ENCODE results near the gene EPN2. TPM values are rescaled to one million over a fixed set of nuclear protein-coding genes. Genes with fewer than 3 reads are reported as not detected.

EPN2 gene
- polyA plus RNA-seq, 6 donors from 2014 or later = 9.8 to 35.0 (median 28.9) TPM

- DNase-seq (no peak), ATAC-seq (ENCODE audit: low read depth in 2 of 2) (no peak)
- Mint-ChIP-seq H3K9me3 (no peaks in the 10 kb centered on the region), H3K4me3 (peak overlapping the region in 7 of 8 donors; percentile 42 to 84 (median 76)), H3K27me3 (no peaks in the 10 kb centered on the region), H3K4me1 (peaks cover 35 to 45% (median 45%) of the 10 kb centered on the region in 3 donors), H3K36me3 (no peaks in the 10 kb centered on the region), H3K27ac (peak overlapping the region in 4 of 6 donors; percentile 32 to 97 (median 88))
These were observed 134.3 kb downstream of the EPN2 start for GRCh38 chr17:19371259-19372010.

- H3K9me3 Mint-ChIP-seq = no peaks in the 10 kb centered on the region
- ATAC-seq (ENCODE audit: low read depth in 2 of 2) (no peak), DNase-seq (no peak)
- H3K27ac Mint-ChIP-seq = peak overlapping the region in 1 of 6 donors; percentile 32
- H3K4me3 Mint-ChIP-seq = peak overlapping the region in 3 of 8 donors; percentile 47 to 81 (median 50)
- no peaks in the 10 kb centered on the region for H3K36me3 Mint-ChIP-seq
- no peaks in the 10 kb centered on the region for H3K27me3 Mint-ChIP-seq
- H3K4me1 Mint-ChIP-seq = peaks cover 39 to 49% (median 48%) of the 10 kb centered on the region in 3 donors
These were observed 134.8 kb downstream of the EPN2 start for GRCh38 chr17:19372011-19372370.

GRCh38 chr17:19372439-19372838 is 135.3 kb downstream of the EPN2 start:
- H3K27ac Mint-ChIP-seq = peak overlapping the region in 1 of 6 donors; percentile 65
- H3K36me3 Mint-ChIP-seq = no peaks in the 10 kb centered on the region
- no peak for ATAC-seq (ENCODE audit: low read depth in 2 of 2)
- H3K4me1 Mint-ChIP-seq = peaks cover 41 to 53% (median 52%) of the 10 kb centered on the region in 3 donors
- no peak for DNase-seq
- H3K9me3 Mint-ChIP-seq = no peaks in the 10 kb centered on the region
- H3K4me3 Mint-ChIP-seq = peak overlapping the region in 4 of 8 donors; percentile 37 to 71 (median 43)
- no peaks in the 10 kb centered on the region for H3K27me3 Mint-ChIP-seq

- DNase-seq = no peak
- Mint-ChIP-seq H3K4me3 (peak overlapping the region in 3 of 8 donors; percentile 24 to 45 (median 25)), H3K4me1 (peaks cover 41 to 56% (median 52%) of the 10 kb centered on the region in 3 donors), H3K27me3 (no peaks in the 10 kb centered on the region), H3K27ac (no peak overlapping the region), H3K9me3 (no peaks in the 10 kb centered on the region), H3K36me3 (no peaks in the 10 kb centered on the region)
- no peak for ATAC-seq (ENCODE audit: low read depth in 2 of 2)
These were observed 135.8 kb downstream of the EPN2 start for GRCh38 chr17:19372866-19373504.

- no peak overlapping the region for H3K27ac Mint-ChIP-seq
- DNase-seq (no peak), ATAC-seq (ENCODE audit: low read depth in 2 of 2) (no peak)
- peaks cover 37 to 61% (median 47%) of the 10 kb centered on the region in 3 donors for H3K4me1 Mint-ChIP-seq
- H3K27me3 Mint-ChIP-seq = no peaks in the 10 kb centered on the region
- no peaks in the 10 kb centered on the region for H3K36me3 Mint-ChIP-seq
- H3K9me3 Mint-ChIP-seq = no peaks in the 10 kb centered on the region
- H3K4me3 Mint-ChIP-seq = peak overlapping the region in 1 of 8 donors; percentile 73
These were observed 137.0 kb downstream of the EPN2 start for GRCh38 chr17:19374136-19374535.

GRCh38 chr17:19375732-19376131 is 138.6 kb downstream of the EPN2 start:
- no peak for ATAC-seq (ENCODE audit: low read depth in 2 of 2)

GRCh38 chr17:19376811-19377210 is 139.6 kb downstream of the EPN2 start:
- H3K36me3 Mint-ChIP-seq = peaks cover 0 to 10% of the 10 kb centered on the region in 2 donors
- H3K4me1 Mint-ChIP-seq = peaks cover 16 to 46% (median 21%) of the 10 kb centered on the region in 3 donors
- ATAC-seq (ENCODE audit: low read depth in 2 of 2) (no peak), DNase-seq (no peak)
- H3K27ac Mint-ChIP-seq = peak overlapping the region in 5 of 6 donors; percentile 66 to 99 (median 98)
- no peaks in the 10 kb centered on the region for H3K9me3 Mint-ChIP-seq
- H3K4me3 Mint-ChIP-seq = peak overlapping the region; percentile 95 to 100 (median 100)
- no peaks in the 10 kb centered on the region for H3K27me3 Mint-ChIP-seq

More at GRCh38 chr17:19375732-19376131, 138.6 kb downstream of the EPN2 start:
- H3K9me3 Mint-ChIP-seq = no peaks in the 10 kb centered on the region
- H3K4me3 Mint-ChIP-seq = peak overlapping the region in 4 of 8 donors; percentile 20 to 82 (median 53)
- peaks cover 0 to 5% of the 10 kb centered on the region in 2 donors for H3K36me3 Mint-ChIP-seq
- H3K4me1 Mint-ChIP-seq = peaks cover 24 to 53% (median 32%) of the 10 kb centered on the region in 3 donors
- no peak for DNase-seq
- H3K27ac Mint-ChIP-seq = peak overlapping the region in 1 of 6 donors; percentile 49
- no peaks in the 10 kb centered on the region for H3K27me3 Mint-ChIP-seq

GRCh38 chr17:19377602-19378415 is 140.6 kb downstream of the EPN2 start:
- peak; percentile 99 for DNase-seq
- Mint-ChIP-seq H3K4me1 (peaks cover 10 to 37% (median 19%) of the 10 kb centered on the region in 3 donors), H3K9me3 (no peaks in the 10 kb centered on the region), H3K36me3 (peaks cover 0 to 10% of the 10 kb centered on the region in 2 donors), H3K27ac (peak overlapping the region; percentile 97 to 100 (median 99)), H3K27me3 (no peaks in the 10 kb centered on the region), H3K4me3 (peak overlapping the region; percentile 95 to 100 (median 100))
- ATAC-seq (ENCODE audit: low read depth in 2 of 2) = peak; percentile 88 to 92

- H3K9me3 Mint-ChIP-seq = no peaks in the 10 kb centered on the region
- ATAC-seq (ENCODE audit: low read depth in 2 of 2) = peak; percentile 4 to 6
- H3K4me1 Mint-ChIP-seq = peaks cover 10 to 33% (median 14%) of the 10 kb centered on the region in 3 donors
- DNase-seq = no peak
- H3K27ac Mint-ChIP-seq = peak within 1 kb of the TSS; percentile 97 to 100 (median 99)
- no peaks in the 10 kb centered on the region for H3K27me3 Mint-ChIP-seq
- peak within 1 kb of the TSS; percentile 95 to 100 (median 100) for H3K4me3 Mint-ChIP-seq
- H3K36me3 Mint-ChIP-seq = peaks cover 0 to 10% of the 10 kb centered on the region in 2 donors
These were observed 141.5 kb downstream of the EPN2 start, which contains the start of gene MAPK7 for GRCh38 chr17:19378416-19379360. TSS of gene MAPK7 (plus strand) at chr17:19378498. CDS start at chr17:19378901, 403 bp downstream.

- no peak for DNase-seq
- H3K4me1 Mint-ChIP-seq = peaks cover 10 to 35% (median 19%) of the 10 kb centered on the region in 3 donors
- peak overlapping the region in 3 of 6 donors; percentile 69 to 83 (median 74) for H3K27ac Mint-ChIP-seq
- H3K9me3 Mint-ChIP-seq = no peaks in the 10 kb centered on the region
- no peak for ATAC-seq (ENCODE audit: low read depth in 2 of 2)
- H3K36me3 Mint-ChIP-seq = peaks cover 4 to 14% of the 10 kb centered on the region in 2 donors
- H3K4me3 Mint-ChIP-seq = peak overlapping the region; percentile 95 to 100 (median 100)
- H3K27me3 Mint-ChIP-seq = no peaks in the 10 kb centered on the region
These were observed 142.3 kb downstream of the EPN2 start for GRCh38 chr17:19379361-19380065.

- Mint-ChIP-seq H3K27ac (no peak overlapping the region), H3K4me1 (peaks cover 10 to 37% (median 20%) of the 10 kb centered on the region in 3 donors), H3K27me3 (no peaks in the 10 kb centered on the region), H3K9me3 (no peaks in the 10 kb centered on the region), H3K36me3 (peaks cover 6 to 14% of the 10 kb centered on the region in 2 donors), H3K4me3 (peak overlapping the region in 6 of 8 donors; percentile 8 to 95 (median 55))
- ATAC-seq (ENCODE audit: low read depth in 2 of 2) (no peak), DNase-seq (no peak)
These were observed 143.5 kb downstream of the EPN2 start for GRCh38 chr17:19380481-19381301.
